Right atrium auricular region (tissue), 2 donors: Measurements from ENCODE around the gene HIP1R. TPM values are rescaled to one million over a fixed set of nuclear protein-coding genes. Genes with fewer than 3 reads are reported as not detected.

Experiments used
- DNase-seq: peaks from one replicate; pipeline ENCODE4 v3.0.0-alpha.2; 2019; ENCODE audit warnings: low spot score
- H3K27ac ChIP-seq, 2 donors: fragments of 200-600 bp; sonication (generic); 1 replicate in 1 of 2; 2 replicates in 1 of 2; pipeline ENCODE4 v1.5.1; 2016 to 2019
- H3K27me3 ChIP-seq, 2 donors: fragments of 200-600 bp; sonication (generic); one replicate each; pipeline versions ENCODE4 v1.5.1 to v1.6.0; 2017 to 2019
- H3K36me3 ChIP-seq: fragments of 200-600 bp; sonication (generic); one replicate; pipeline ENCODE4 v1.5.1; 2016
- H3K4me1 ChIP-seq, 2 donors: fragments of 200-600 bp; sonication (generic); one replicate each; pipeline versions ENCODE4 v1.5.1 to v1.6.0; 2017 to 2019
- H3K4me3 ChIP-seq, 2 donors: fragments of 200-600 bp; sonication (generic); 1 replicate in 1 of 2; 2 replicates in 1 of 2; pipeline ENCODE4 v1.5.1; 2017 to 2019; ENCODE audit warnings: mild to moderate bottlenecking in 1 of 2, moderate library complexity in 1 of 2
- H3K9me3 ChIP-seq, 2 donors: fragments of 200-600 bp; sonication (generic); one replicate each; pipeline ENCODE4 v1.5.1; 2019
- total RNA-seq, 2 donors: library from RNA; depleted of rRNA; stranded (reverse); fragments of >200 nt; gene quantifications; one replicate each; pipeline ENCODE4 v1.1.0, GENCODE V29; 2016
- TF ChIP-seq, protein P1 (sequence below), 2 donors: fragments of 200-600 bp; sonication (generic); IDR thresholded peaks; one replicate each; pipeline ENCODE4 v1.5.1; 2019; ENCODE audit warnings: antibody characterized with exemption in 2 of 2

The HIP1R gene
- total RNA-seq, 2 donors from 2014 or later = 32.4 to 43.8 TPM

- H3K36me3 ChIP-seq = no peaks in the 10 kb centered on the region
- peak overlapping the region; percentile 86 to 95 for H3K4me3 ChIP-seq
- no peaks in the 10 kb centered on the region for H3K27me3 ChIP-seq
- peaks cover 0 to 57% of the 10 kb centered on the region in 2 donors for H3K4me1 ChIP-seq
- TF ChIP-seq, protein P1, sequence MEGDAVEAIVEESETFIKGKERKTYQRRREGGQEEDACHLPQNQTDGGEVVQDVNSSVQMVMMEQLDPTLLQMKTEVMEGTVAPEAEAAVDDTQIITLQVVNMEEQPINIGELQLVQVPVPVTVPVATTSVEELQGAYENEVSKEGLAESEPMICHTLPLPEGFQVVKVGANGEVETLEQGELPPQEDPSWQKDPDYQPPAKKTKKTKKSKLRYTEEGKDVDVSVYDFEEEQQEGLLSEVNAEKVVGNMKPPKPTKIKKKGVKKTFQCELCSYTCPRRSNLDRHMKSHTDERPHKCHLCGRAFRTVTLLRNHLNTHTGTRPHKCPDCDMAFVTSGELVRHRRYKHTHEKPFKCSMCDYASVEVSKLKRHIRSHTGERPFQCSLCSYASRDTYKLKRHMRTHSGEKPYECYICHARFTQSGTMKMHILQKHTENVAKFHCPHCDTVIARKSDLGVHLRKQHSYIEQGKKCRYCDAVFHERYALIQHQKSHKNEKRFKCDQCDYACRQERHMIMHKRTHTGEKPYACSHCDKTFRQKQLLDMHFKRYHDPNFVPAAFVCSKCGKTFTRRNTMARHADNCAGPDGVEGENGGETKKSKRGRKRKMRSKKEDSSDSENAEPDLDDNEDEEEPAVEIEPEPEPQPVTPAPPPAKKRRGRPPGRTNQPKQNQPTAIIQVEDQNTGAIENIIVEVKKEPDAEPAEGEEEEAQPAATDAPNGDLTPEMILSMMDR (IDR thresholded peaks at IDR 0.05) = no peak
- H3K9me3 ChIP-seq = peaks cover 0 to 4% of the 10 kb centered on the region in 2 donors
- DNase-seq = no peak
- peak overlapping the region; percentile 89 to 96 for H3K27ac ChIP-seq
Observed at GRCh38 chr12:122894193-122895121, 59.2 kb downstream of the HIP1R start.

DNA sequence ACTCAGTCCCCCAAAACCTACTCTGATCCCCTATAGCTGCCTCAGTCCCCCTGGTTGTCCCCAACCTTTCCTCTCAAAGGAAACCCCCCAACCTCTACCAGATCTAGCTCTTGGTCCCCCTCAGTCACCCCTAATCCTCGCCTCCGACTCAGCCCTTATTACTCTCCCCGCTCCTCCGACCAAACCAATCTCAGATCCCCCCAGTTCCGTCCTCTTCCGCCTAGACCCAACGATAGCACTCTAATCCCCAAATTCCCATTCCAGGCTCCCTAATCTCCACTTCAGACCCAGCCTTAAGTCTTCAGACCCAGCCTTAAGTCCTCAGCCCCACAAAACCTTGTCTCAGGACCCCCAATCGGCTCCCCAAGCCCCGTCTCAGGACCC lies 60.1 kb downstream of the HIP1R start:
- Histone ChIP-seq H3K4me3 (peak overlapping the region; percentile 86 to 95), H3K4me1 (peaks cover 0 to 49% of the 10 kb centered on the region in 2 donors), H3K36me3 (no peaks in the 10 kb centered on the region), H3K27me3 (no peaks in the 10 kb centered on the region), H3K27ac (peak overlapping the region; percentile 89 to 96), H3K9me3 (peaks cover 0 to 4% of the 10 kb centered on the region in 2 donors)
- TF ChIP-seq, protein P1 (IDR thresholded peaks at IDR 0.05) = no peak
- DNase-seq = no peak

DNA sequence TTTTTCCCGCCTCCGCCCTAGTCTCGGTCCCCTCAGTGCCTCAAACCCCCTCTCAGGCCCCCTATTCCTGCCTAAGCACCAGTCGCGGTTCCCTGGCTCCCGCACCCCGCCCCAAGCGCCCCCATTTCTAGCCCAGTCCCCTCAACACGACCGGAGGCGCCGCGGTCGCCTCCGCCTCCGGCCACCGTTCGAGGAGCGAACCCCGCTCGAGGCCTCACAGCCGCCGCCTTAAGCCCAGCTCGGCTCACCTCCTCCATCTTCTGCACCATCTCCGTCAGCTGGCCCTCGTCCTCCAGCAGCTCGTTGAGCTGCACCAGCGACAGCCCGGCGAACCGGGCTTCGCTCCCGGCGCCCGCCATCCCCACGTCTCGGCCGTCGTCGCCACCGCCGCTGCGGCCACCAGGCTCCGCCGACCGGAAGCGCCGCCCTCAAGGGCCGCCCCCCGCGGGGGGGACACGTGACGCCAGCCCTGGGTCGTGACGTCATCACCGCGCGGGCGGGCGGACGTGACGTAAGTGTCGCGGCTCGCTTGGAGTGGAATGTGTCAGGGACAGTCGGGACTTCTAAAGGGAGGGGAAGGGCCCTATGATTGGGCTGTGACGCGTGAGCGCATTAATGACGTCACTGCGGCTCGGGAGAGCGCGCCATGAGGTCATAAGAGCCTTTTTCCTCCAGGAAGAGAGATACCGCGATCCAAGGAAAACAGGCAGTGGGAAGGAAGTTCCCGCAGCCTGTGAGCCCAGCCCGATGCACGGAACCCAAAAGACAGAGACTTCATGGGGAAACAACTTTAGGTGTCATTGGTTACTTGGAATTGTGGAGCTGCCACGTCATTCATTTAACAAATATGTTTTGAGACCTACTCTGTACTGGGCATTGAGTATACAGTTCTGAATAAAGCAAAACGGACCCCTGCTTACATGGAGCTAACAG lies 60.7 kb downstream of the HIP1R start, which contains the start of gene VPS37B:
VPS37B (minus strand) TSS at position 421 of the 933 bp plus-strand sequence; CDS start at position 359, 62 bp downstream.
- H3K4me1 ChIP-seq = peaks cover 0 to 42% of the 10 kb centered on the region in 2 donors
- TF ChIP-seq, protein P1 (IDR thresholded peaks at IDR 0.05) = no peak

GRCh38 chr12:122896662-122897061 lies 61.4 kb downstream of the HIP1R start:
- H3K4me3 ChIP-seq = no peak overlapping the region
- peaks cover 0 to 4% of the 10 kb centered on the region in 2 donors for H3K9me3 ChIP-seq
- peaks cover 0 to 35% of the 10 kb centered on the region in 2 donors for H3K4me1 ChIP-seq
- peak overlapping the region; percentile 89 to 96 for H3K27ac ChIP-seq
- TF ChIP-seq, protein P1 (IDR thresholded peaks at IDR 0.05) = no peak
- no peaks in the 10 kb centered on the region for H3K27me3 ChIP-seq
- no peak for DNase-seq
- H3K36me3 ChIP-seq = no peaks in the 10 kb centered on the region

More for the DNA sequence above, 60.7 kb downstream of the HIP1R start, which contains the start of gene VPS37B:
- no peaks in the 10 kb centered on the region for H3K27me3 ChIP-seq
- H3K9me3 ChIP-seq = peaks cover 0 to 4% of the 10 kb centered on the region in 2 donors
- no peaks in the 10 kb centered on the region for H3K36me3 ChIP-seq
- peak within 1 kb of the TSS; percentile 86 to 95 for H3K4me3 ChIP-seq
- DNase-seq = peak; percentile 91
- peak within 1 kb of the TSS; percentile 89 to 96 for H3K27ac ChIP-seq

GRCh38 chr12:122899887-122900286 lies 64.6 kb downstream of the HIP1R start:
- peaks cover 0 to 11% of the 10 kb centered on the region in 2 donors for H3K4me1 ChIP-seq
- no peaks in the 10 kb centered on the region for H3K27me3 ChIP-seq
- peaks cover 0 to 4% of the 10 kb centered on the region in 2 donors for H3K9me3 ChIP-seq
- DNase-seq = no peak
- H3K4me3 ChIP-seq = no peak overlapping the region
- TF ChIP-seq, protein P1 (IDR thresholded peaks at IDR 0.05) = no peak
- H3K27ac ChIP-seq = no peak overlapping the region
- no peaks in the 10 kb centered on the region for H3K36me3 ChIP-seq
